Osteocyte (in vitro differentiated cells): Measurements from ENCODE around the gene C3orf62. TPM values are rescaled to one million over a fixed set of nuclear protein-coding genes. Genes with fewer than 3 reads are reported as not detected.

Experiments
- DNase-seq: peaks from one replicate; pipeline ENCODE4 v3.0.0; 2021; ENCODE audit warnings: mixed read lengths; ENCODE audit not compliant: unreplicated experiment; ENCODE audit errors: extremely low spot score
- H3K27ac Mint-ChIP-seq: one replicate; pipeline ENCODE4 v1.8.0; 2021; ENCODE audit warnings: mild to moderate bottlenecking, mixed read lengths; ENCODE audit not compliant: unreplicated experiment
- H3K27me3 Mint-ChIP-seq: one replicate; pipeline ENCODE4 v1.8.0; 2021; ENCODE audit warnings: mixed read lengths; ENCODE audit not compliant: unreplicated experiment
- H3K36me3 Mint-ChIP-seq: one replicate; pipeline ENCODE4 v1.8.0; 2021; ENCODE audit warnings: mixed read lengths; ENCODE audit not compliant: unreplicated experiment
- H3K4me1 Mint-ChIP-seq: one replicate; pipeline ENCODE4 v1.8.0; 2021; ENCODE audit warnings: mixed read lengths; ENCODE audit not compliant: unreplicated experiment
- H3K4me3 Mint-ChIP-seq: one replicate; pipeline ENCODE4 v1.8.0; 2021; ENCODE audit warnings: mild to moderate bottlenecking, moderate library complexity, mixed read lengths; ENCODE audit not compliant: unreplicated experiment
- H3K9me3 Mint-ChIP-seq: one replicate; pipeline ENCODE4 v1.8.0; 2021; ENCODE audit warnings: mixed read lengths; ENCODE audit not compliant: unreplicated experiment
- total RNA-seq: library from RNA; stranded (reverse); gene quantifications from 2 replicates; pipeline ENCODE4 v1.2.1, GENCODE V29; 2021
- TF ChIP-seq, protein P1 (sequence below): fragments of 200-600 bp; sonication (generic); IDR thresholded peaks from 2 replicates; pipeline ENCODE4 v1.5.0; 2021; ENCODE audit warnings: antibody characterized with exemption, mild to moderate bottlenecking, moderate library complexity

The C3orf62 gene
- total RNA-seq, 1 donor from 2014 or later, result 9.4 TPM

DNA sequence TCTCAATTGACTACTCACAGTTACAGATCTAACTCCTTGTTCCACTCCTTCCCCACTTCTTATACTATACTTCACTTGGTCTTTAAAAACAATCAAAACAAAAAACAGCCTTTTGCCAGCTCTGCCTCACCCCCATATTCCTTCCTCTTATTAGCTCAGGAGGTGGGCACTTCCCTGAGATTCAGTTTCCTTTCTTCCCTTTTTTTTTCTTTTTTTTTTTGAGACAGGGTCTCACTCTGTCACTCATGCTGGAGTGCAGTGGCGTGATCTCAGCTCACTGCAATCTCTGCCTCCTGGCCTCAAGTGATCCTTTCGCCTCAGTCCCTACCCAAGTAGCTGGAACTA is 6.9 kb downstream of the C3orf62 start:
- no peaks in the 10 kb centered on the region for H3K9me3 Mint-ChIP-seq
- TF ChIP-seq, protein P1, sequence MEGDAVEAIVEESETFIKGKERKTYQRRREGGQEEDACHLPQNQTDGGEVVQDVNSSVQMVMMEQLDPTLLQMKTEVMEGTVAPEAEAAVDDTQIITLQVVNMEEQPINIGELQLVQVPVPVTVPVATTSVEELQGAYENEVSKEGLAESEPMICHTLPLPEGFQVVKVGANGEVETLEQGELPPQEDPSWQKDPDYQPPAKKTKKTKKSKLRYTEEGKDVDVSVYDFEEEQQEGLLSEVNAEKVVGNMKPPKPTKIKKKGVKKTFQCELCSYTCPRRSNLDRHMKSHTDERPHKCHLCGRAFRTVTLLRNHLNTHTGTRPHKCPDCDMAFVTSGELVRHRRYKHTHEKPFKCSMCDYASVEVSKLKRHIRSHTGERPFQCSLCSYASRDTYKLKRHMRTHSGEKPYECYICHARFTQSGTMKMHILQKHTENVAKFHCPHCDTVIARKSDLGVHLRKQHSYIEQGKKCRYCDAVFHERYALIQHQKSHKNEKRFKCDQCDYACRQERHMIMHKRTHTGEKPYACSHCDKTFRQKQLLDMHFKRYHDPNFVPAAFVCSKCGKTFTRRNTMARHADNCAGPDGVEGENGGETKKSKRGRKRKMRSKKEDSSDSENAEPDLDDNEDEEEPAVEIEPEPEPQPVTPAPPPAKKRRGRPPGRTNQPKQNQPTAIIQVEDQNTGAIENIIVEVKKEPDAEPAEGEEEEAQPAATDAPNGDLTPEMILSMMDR, result no peak
- H3K4me3 Mint-ChIP-seq, result no peak overlapping the region
- H3K36me3 Mint-ChIP-seq, result peaks cover 17% of the 10 kb centered on the region
- no peak for DNase-seq
- no peak overlapping the region for H3K27ac Mint-ChIP-seq
- no peaks in the 10 kb centered on the region for H3K27me3 Mint-ChIP-seq
- no peaks in the 10 kb centered on the region for H3K4me1 Mint-ChIP-seq

DNA sequence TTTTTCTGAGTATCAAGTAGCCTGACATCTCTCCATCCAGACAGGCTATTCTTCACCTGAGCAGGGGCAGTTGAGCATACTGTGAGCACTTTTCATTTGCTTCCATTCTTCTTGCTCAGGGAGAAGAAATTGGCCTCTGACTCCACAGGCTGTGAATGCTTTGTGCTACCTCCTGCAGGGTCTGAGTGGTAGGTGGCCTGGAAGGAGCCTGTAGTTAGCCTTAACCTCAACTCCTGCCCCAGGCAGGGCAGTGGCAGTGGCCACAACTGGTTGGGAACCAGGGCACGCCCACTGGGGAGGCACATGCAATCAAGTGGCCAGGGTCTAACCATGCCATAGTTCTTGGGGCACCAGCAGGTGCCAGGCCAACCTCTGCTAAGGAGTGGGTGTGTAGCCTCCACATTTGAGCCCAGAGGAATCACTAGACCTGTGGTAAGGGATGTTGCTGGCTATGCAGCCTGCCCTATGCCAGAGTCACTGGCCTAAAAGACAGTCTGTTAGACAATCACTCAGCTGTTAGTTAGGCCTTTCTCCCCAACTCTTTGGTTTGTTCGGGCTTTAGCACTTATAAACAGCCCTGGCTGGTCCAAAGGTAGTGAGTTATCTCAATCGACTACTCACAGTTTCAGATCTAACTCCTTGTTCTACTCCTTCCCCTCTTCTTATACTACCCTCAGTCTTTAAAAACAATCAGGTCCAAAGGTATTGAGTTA is 7.4 kb downstream of the C3orf62 start:
- H3K9me3 Mint-ChIP-seq, result no peaks in the 10 kb centered on the region
- H3K4me1 Mint-ChIP-seq, result no peaks in the 10 kb centered on the region
- H3K4me3 Mint-ChIP-seq, result no peak overlapping the region
- H3K36me3 Mint-ChIP-seq, result peaks cover 17% of the 10 kb centered on the region
- H3K27ac Mint-ChIP-seq, result no peak overlapping the region
- DNase-seq, result no peak
- TF ChIP-seq, protein P1, result no peak
- no peaks in the 10 kb centered on the region for H3K27me3 Mint-ChIP-seq

DNA sequence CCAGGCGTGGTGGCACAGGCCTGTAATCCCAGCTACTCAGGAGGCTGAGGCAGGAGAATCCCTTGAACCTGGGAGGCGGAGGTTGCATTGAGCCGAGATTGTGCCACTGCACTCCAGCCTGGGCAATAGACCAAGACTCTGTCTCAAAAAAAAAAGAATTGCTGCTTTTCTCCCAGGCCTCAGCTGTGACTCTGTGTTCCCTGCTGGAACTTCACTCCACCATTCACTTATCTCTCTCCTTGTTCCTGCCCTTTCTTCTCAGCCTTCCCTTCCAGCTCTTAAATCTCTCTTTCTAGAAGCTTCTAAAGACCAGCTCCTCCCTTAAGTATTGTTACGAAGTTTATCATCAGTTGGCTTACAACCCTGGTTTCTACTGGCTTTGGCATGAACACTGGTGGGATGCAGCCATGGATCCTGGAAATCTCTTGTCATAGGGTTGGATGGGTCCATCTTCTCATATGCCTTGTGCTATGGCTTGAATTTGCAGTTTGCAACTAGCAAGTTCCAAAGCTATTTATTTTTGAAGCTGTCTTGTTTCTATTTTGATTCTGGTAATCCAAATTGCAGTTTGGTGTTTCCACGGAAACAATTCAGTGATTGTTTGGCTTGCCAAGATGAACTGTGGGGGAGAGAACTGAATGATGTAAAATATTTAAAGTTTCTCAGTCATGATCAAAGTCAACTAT is 10.5 kb downstream of the C3orf62 start:
- no peak for DNase-seq
- Mint-ChIP-seq H3K27ac (peak overlapping the region; percentile 45), H3K36me3 (peaks cover 17% of the 10 kb centered on the region), H3K9me3 (no peaks in the 10 kb centered on the region), H3K4me3 (no peak overlapping the region), H3K27me3 (no peaks in the 10 kb centered on the region), H3K4me1 (no peaks in the 10 kb centered on the region)
- TF ChIP-seq, protein P1, result no peak

DNA sequence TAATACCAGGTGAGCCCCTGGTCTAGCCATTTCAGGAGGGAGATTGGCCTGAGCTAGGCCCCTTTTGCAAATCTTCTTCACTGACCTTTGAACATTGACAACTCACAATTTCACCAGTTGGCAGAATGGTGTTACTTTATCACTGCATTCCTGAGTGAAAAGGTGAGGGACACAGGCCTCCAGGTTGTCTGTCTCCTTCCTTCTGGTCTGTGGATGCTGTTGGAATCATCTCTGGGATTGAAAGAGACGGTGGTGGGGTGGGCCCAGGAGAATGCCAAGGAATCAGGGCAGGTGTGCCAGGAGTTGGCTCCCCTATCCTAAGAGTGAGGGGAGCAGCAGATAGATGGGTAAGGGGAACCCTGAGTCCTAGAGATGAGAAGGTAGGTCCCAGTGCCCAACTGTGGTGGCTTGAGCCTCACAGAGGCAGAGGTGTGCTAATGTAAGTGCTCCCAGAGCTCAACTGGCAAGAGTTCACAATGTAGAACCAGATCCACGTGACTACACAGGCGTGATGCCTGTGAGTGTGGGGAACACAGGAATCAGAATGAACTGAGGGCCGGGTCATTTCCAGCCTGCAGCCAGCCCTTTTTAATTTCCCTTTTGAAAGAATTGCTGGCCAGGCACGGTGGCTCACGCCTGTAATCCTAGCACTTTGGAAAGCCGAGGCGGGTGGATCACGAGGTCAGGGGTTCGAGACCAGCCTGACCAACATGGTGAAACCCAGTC is 11.2 kb downstream of the C3orf62 start:
- Mint-ChIP-seq H3K4me1 (no peaks in the 10 kb centered on the region), H3K27me3 (no peaks in the 10 kb centered on the region), H3K36me3 (peaks cover 12% of the 10 kb centered on the region), H3K4me3 (no peak overlapping the region), H3K9me3 (no peaks in the 10 kb centered on the region), H3K27ac (no peak overlapping the region)
- TF ChIP-seq, protein P1, result no peak
- DNase-seq, result no peak
